GM18507 (cell line): ENCODE data around the gene PGLYRP2.

Source experiments
- DNase-seq: peaks from one replicate; pipeline ENCODE4 v3.0.0; 2011; ENCODE audit warnings: low read depth; ENCODE audit not compliant: insufficient read length; ENCODE audit errors: extremely low spot score
- FAIRE-seq: peaks from 2 replicates; lab custom pipeline; 2011; peaks lifted over from hg19 to GRCh38; lab: Jason Lieb, UNC

Gene PGLYRP2

GRCh38 chr19:15429825-15430467, 49.4 kb downstream of the PGLYRP2 start:
- DNase-seq = no peak
- no peak for FAIRE-seq

- no peak for FAIRE-seq
- DNase-seq = no peak
These were observed 50.1 kb downstream of the PGLYRP2 start for GRCh38 chr19:15428956-15429824.

- DNase-seq (no peak), FAIRE-seq (no peak)
These were observed 51.3 kb downstream of the PGLYRP2 start for GRCh38 chr19:15427991-15428471.

DNA sequence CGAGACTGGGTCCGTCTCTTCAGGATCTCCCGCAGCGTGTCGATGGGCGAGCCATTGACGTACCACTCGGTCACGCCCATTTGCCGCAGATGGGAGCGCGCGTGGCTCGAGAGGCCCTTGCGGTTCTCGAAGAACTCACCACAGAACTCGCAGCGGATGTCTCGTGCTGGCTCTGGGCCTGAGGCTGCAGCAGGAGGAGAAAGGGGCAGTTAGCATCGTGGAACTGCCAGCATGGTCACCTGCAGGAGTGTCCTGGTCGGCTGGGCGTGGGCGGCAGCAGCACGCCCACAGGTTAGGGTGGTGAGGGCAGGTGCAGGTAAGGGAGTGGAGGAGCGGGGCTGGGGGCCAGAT, 52.0 kb downstream of the PGLYRP2 start:
- FAIRE-seq (no peak), DNase-seq (no peak)

DNA sequence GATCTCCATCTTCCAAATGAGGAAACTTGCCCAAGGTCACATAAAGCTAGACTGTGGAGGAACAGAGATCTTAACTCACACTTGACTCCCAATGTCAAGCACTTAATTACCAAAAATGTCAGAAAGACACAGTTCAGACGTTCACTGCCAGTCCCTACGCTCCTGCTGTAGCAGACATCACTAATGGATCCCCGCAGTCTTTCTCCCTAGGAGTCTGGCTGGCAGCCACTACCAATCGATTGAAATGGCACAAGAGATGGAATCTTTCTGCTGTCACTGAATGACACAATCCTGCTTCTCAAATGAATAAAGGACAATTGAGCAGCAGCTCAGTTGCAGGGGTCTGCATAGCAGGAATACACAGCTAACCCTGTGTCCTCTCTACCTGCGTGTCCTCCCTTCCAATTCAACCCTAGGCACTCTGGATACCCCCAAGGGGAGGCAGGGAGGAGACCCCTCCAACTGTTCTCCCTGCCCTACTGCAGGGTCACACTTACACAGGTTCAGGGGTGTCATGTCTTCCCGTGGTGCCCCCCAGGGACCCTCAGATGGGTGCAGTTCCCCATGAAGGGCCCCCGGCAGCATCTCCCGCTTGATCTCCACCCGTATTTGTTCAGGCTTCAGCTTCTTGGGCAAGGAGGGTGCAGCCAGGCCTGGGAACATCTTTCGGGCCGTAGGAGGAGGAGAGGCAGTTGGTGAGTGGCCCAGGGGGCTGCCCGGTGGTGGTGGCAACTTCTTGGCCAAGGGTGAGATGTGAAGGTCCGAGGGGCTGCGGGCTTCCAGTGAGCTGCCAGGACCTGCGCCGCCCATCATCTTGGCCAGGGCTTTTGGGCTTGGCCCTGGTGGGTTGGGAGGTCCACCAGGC, 52.6 kb downstream of the PGLYRP2 start:
- no peak for DNase-seq
- no peak for FAIRE-seq

DNA sequence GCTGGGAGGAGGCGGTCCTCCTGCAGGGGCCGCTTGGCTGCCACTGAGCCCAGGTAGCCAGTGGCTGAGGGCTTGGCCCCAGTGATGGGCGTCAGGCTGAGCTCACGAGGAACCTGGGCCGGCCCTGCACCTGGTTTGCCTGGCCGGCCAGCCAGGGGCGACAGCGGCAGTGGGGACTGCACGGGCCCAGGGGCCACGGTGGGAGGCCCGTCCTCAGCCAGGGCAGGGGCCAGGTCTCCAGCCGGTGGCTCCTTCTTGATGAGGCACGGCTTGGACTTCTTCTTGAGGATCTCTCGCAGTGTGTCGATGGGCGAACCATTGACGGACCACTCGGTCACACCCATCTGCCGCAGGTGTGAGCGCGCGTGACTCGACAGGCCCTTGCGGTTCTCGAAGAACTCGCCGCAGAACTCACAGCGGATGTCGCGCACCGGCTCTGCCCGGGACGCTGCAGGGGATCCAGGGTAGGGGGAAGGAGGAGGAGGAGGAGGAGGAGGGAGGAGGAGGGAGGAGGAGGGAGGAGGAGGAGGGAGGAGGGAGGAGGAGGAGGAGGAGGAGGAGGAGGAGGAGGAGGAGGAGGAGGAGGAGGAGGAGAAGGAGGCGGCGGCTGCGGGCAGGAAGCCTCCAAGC, 53.9 kb downstream of the PGLYRP2 start:
- no peak for DNase-seq

GRCh38 chr19:15424692-15425272, 54.5 kb downstream of the PGLYRP2 start:
- DNase-seq = no peak
- no peak for FAIRE-seq

More for the DNA sequence above, 53.9 kb downstream of the PGLYRP2 start:
- no peak for FAIRE-seq

DNA sequence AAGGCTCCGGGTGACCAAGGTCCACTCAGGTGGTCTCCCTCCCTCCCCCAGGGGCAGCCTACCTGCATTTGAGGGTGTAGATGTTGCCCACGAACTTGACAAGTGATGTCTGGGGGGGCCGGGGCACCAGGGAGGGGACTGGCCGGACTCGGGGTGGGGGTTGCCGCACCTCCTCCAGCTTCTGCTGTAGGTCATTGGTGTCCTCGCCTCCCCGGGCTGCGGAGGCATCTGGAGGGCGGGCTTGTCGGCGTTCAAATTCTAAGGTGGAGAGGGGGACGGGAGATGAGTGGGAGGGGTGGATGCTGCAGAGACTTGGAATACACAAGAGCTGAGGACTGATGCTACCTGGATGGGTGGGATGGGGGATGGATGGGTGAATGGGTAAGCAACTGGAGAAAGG, 55.2 kb downstream of the PGLYRP2 start:
- FAIRE-seq = no peak
- no peak for DNase-seq

- no peak for FAIRE-seq
- no peak for DNase-seq
These were observed 56.2 kb downstream of the PGLYRP2 start for GRCh38 chr19:15423130-15423529.

GRCh38 chr19:15422296-15423075, 56.8 kb downstream of the PGLYRP2 start:
- DNase-seq (no peak), FAIRE-seq (no peak)

- FAIRE-seq (no peak), DNase-seq (no peak)
These were observed 57.5 kb downstream of the PGLYRP2 start for GRCh38 chr19:15421721-15422260.

GRCh38 chr19:15421136-15421695, 58.1 kb downstream of the PGLYRP2 start:
- FAIRE-seq = no peak
- no peak for DNase-seq

GRCh38 chr19:15419413-15420025, 59.8 kb downstream of the PGLYRP2 start:
- DNase-seq = no peak
- FAIRE-seq = no peak
